Inflammatory macrophage treated with lipopolysaccharide for 1 hour (primary cell): ENCODE data around the gene ESPN.

Experiments used
- DNase-seq, 2 donors: peaks; one replicate each; pipeline ENCODE4 v3.0.0-alpha.2; 2020 to 2022

ESPN gene

DNA sequence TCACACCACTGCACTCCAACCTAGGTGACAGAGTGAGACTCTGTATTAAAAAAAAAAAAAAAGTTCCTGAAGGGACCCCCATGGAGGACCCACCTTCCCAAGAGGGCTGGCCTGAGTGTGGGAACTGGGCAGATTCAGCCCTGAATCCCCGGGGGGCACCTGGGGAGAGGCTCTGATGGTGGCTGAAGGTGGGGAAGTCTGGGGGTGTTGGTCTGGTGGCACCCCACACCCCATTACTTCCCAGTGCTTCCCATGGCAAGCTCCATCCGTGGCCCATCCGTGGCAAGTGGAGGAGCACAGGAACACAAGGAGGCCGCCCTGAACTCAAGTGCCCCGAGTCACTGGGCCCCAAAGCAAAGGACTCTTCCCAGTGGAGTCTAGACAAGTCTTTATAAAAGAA is 42.2 kb downstream of the ESPN start:
- no peak for DNase-seq

DNA sequence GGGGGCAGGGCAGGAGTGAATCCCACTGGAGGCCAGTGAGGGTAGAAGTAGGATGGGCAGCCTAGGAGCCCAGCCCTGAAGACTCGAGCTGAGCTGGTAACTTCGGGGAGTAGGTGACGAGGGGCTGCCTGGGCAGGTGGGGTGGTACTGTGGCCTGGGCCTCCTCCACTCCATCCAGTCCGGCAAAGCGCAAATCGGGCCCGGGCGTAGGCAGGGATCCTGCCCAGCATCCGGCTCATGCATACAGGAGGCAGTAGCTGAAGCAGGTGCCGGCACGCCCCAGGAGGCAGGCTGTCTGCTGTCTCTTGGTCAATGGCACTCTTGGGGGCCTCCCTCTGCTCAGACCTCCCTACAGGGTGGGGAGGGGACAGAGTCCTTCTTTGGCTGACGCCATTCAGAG is 42.6 kb downstream of the ESPN start:
- no peak for DNase-seq

DNA sequence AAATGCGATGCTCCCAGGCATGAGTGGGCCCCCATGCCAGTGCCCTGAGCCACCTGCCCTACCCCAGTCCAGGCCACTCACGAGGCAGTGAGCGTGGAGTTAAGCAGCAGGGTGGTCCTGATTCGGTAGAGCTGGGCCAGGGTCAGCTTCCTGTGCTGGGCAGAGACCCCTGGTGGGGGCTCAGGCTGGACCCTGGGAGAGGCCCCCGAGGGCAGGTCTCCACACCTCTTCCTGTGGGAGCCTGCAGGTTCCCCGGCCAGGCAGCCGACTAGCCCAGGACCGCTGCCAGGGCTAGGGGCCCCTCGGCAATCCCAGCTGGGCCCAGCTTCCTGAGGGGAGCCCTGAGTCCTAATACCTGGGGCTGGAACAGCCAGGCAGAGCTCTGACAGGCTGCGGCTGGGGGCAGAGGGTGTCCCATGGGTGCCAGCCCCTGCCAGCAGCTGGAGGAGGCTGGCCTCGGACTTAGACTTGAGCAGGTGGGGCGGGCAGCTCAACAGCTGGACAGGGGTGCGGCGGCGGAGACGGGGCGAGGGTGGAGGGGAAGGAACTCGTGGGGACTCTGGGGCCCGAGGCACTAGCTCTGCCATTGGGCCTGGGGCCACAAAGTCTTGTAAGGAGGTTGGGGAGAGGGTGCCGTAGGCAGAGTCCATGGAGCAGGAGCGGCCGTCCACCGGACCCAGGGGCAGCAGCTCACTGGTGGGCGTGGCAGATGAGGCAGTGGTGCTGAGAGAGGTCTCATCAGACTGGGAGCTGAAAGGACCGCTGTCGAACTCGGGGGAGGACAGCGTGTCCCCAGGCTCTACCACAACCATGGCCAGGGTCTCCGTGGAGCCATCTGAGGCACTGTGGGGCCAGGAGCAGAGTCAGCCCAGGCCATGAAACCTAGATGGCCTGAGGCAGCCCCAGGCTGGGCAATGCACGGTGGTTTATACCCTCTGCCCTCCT is 43.4 kb downstream of the ESPN start:
- no peak for DNase-seq

DNA sequence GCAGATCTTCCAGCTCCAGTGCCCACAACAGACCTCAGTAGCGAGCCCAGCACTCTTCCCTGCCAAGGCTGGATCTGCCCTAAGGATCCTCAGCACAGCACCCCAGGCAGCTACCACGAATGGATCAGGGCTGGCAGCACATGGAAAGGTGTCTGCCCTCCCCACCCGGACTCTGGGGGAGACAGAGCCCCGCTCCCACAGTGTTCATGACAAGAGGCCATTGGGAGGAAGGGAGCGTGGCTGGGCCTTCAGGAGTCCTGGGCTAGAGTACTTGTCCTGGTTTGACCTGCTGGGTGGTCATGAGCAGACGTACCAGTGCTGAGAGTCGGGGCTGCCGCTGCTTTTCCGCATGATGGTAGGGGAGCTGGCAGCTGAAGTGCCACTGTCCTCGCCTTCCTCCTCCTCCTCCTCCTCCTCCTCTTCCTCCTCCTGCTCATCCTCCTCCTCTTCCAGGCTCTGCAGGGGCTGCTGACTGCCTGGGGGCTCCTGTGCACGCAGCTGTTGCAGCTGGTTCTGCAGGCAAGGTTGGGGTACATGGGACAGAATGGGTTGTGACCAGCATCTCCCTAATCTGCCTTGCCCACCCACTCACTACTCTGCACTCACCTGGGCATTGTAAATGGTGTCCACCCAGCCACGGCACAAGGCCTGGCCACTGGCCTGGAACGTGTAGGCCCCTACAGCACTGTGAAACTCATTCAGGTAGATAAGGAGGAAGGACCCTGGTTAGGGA is 44.3 kb downstream of the ESPN start:
- DNase-seq, result no peak

DNA sequence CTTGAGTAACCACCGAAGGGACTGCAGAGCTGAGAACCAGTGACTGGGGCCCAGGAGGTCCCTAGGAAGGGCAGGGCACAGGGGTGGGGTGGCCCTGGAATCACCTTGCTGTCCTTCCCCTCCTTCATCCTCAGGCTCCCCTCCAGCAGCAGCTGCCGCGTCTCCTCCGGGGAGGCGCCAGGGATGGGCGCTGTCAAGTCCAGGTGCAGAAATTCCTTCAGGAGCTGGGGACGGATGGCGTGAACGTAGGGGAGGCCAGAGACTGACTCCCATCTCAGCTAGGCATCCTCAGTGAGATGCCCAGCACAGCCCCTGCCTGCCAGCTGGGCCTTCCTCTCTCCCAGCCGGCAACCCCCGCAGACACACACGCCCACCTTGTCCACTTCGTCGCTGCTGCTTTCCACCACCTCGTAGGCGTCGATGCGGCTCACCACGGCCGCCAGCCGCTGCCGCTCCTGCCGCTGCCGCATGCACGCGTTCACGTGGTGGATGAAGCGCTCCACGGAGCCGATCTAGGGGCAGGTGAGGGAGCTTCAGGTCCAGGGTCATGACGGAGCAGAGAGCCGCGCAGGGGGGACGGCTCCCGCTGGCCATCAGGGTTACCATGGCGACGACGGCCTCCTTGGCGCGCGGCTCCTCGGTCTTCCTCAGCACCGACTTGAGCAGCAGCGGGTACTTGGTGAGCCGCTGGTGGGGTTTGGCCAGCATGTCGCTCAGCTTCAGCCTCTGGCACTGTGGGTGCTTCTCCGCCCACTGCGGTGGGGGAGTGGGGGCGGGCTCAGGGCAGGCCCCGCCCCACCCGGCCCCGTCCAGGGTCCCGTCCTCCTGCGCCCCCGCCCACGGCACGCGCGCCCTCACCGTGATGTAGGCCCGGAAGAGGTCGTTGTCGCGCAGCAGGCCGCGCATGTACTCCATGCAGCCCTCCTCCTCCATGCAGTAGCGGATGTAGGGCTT is 45.8 kb downstream of the ESPN start:
- no peak for DNase-seq

DNA sequence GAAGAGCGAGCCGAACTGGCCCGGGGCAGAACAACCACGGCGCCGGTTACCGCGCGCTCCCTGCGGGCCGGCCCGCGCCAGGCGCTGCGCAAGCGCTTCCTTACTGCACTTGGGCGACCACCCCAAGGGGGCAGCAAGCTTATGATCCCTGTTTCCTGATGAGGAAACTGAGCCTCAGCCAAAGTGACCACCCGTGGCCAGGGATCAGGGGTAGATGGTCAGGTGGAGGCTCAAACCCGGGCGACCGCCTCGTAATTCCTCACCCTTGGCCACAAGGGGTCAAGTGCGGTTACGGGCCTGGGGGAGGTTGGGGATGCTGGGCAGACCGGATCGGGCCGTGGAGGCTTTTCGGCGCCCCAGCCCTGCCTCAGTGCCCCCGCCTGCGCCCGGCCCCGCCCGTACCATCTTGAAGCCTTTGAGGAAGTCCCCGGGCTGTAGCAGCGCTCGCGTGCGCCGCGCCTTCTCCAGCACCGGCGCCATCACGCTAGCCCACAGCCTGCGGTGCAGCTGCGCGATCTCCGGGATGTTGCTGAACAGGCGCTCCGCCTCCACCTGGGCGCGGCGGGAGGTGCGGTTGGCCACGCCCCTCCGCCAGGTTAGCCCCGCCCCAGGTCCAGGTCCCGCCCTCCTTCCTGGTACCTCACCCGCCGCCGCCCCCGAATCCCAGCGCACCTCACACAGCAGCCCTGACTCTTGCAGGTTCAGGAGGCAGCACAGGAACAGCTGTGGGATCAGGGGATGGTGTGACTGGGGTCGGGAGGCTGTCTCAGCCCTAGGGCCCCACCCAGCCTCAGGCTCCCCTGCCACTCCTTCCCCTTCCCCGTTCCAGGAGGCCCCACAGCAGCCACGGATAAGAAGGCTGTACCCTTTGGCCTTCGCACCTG is 46.8 kb downstream of the ESPN start:
- DNase-seq, result no peak

DNA sequence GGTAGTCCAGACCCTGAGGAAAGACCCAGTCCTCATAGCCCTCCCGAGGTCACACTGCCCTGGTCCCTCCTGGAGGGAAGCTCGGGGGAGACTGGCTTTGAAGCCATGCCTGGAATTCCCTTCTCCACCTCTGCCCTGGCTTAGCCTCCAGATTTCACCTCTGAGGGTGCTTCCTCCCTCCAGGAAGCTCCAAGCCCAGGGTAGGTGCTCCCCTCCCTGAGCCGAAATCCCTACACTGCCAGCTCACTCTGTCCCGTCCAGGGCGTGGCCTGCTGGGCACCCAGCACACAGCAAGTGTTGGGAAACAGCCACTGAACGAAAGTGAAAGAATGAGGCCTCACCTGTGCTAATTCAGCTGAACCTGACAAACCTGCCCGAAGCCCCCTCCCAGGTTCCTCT is 47.4 kb downstream of the ESPN start:
- DNase-seq, result no peak

DNA sequence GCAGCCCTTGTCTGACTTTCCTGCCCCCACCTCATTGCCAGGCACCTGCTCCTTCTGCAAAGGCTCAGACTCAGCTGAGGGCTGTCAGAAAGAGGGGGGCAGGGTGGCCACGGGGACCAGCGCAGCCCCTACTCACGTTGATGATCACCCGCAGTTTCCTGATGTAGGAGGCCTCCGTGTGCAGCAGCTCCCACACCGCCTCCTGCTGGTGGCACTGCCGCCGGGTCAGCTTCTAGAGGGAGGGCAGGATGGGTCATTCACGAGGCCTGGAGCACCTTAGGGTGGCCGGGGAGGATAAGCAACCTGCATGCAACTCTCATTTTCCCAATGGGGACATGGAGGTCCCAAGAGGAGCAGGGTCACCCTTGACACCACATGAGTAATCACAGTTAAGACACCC is 47.8 kb downstream of the ESPN start:
- DNase-seq, result no peak

DNA sequence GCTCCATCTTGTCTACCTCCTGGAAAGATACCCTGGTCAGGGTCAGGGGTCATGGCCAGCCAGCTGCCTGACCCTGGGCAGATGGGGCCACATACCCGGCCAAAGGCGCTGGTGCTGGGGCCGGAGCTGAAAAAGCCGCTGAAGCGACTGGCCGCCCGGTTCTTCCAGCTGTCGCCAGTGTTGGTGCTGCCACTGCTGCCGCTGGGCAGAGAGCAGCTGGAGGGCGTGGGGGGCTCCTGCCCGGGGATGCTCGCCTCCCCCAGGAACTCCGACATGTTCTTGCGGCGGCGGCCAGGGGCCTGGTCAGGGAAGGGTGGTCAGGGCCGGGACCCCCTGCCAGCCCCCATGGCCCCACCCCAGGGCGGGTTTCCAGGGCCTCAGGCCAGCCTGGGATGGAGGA is 48.6 kb downstream of the ESPN start:
- no peak for DNase-seq

DNA sequence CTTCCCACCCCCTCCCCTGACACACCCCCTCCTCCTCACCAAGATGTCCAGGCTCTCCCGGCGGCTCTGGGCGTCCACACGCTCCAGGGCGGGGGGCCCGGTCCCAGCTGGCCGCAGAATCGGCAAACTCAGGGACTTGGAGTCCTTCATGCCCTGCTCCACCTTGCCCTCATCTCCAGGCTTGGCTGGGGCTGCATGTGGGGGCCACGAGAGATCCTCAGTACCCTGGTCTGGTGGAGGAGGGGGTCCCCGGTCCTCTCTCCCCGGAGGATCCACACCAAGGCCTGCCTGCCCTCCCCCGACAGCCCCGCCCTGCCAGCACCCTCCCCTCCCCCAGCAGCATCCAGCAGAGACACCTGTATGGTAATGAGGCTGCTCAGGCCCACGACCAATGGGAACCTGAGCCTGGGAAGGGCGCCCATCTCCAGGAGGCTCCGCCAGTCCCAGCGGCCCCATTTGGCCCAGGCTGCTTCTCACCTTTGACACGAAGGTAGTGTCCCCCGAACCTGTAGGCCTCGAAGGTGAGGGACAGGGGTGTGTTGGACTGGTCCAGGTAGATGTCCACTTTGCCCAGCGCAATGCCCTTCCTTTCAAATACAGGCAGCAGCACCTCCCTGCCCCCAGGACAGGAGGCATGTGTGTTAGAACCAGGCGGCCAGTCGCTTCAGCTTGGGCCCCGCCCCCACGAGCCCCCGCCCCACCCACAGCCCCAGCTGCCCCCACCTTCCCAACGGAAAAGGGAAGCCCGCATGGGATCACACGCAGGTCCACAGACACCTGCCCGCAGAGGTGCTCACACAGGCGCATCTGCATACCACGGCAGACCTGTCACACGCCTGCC is 49.6 kb downstream of the ESPN start:
- no peak for DNase-seq

DNA sequence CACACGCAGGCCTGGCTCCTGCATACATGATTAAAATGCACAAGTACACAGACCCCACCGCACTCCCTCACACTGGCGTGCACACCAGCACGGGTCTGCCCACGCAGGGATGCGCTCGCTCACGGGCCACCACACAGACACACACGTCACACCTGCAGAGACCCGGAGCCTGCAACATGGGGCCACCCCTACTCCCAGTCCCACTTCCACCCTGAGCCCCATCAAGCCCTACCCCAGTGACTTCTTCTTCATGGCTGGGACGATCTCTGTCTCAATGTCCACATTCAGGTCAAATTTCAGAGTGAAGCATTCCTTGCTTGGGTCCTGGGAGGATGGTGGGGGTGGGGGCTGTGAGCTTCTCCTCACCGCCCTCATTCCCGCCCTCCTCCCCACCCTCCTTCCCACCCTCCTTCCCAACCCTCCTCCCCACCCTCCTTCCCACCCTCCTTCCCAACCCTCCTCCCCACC is 50.3 kb downstream of the ESPN start:
- no peak for DNase-seq

DNA sequence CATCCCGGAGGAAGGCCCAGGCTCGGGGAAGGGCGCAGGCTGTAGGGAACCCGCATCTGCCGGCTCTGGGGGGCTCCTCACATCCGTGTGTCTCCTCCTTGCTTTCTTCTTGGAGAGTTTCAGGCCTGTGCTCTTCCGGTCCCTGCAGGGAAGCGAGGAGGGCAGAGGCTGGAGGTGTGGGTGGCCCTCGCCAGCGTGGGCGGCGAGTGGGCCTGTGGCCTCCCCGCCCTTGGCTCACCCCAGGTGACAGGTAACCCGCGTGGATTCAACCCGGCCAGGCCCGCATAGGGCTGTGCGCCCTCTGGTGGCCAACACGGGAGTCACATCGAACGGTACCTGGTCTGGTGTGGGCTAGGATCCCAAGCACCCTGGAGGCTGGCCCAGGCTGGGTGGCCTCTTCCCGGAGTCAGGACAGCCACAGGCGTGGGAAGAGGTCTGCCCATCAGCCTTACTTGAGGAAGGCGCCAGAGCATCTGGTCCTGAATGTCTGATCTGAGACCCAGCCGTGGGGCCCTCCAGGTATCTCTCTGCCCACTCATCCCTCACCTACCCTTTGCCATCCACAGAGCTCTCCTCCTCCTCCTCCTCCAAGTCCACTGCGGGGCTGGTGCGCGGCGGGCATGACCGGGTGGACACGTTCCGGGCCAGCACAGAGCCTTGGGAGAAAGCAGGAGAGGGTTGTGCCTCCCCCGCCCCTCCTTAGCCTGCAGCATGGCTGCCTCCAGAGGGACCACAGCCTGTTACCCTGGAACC is 51.0 kb downstream of the ESPN start:
- peak in 1 of 2 donors; percentile 74 for DNase-seq

DNA sequence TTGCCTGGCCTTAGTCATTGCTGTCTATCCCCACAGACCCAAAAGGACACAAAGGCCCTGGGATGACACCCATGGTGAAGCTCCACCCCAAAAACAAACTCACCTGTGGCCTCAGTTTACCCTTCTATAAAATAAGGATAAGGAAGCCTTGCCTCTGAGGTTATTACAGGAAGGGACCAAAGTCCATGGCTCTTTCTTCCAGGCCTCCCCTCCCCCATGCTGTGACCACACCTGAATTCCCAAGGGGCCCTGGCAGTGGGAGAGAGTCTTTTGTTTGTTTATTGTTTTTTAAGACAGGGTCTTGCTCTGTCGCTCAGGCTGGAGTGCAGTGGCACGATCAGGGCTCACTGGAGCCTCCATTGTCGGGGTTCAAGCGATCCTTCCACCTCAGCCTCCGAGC is 51.9 kb downstream of the ESPN start:
- no peak for DNase-seq

DNA sequence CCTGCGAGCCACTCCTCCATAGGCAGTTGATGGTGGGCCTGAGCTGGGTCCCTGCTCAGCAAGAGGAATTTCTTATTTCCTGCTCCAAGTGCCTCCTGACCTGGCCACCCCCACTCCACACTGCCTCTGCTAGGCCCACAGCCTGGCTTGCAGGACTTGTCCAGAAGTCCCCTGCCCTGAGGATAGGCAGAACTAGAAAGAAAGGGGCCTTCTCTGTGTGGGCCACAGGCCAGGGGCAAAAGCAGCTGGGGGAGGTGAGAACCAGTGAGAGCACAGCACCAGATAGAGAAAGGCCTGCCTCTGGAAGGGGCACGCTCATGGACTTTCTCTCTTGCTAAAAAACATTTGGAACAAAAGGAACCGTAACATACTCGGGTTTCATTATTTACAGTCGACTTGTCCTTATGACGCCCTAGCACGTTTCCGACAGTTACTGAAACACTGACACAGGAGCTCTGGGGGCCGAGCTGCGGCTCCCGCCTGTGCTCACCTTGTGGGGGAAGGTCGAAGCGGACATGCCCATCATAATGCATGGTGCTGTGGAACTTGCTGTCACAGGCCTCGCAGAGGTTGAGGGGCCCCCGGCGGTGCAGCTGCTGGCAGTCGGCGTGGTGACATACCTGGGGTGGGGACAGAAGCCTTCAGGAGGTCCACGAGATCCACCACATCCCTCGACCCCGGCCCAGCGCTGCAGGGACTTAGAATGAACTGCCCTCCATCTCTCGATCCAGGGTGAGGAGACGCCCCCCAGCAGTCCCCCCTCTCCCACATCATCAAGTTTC is 52.7 kb downstream of the ESPN start:
- no peak for DNase-seq

DNA sequence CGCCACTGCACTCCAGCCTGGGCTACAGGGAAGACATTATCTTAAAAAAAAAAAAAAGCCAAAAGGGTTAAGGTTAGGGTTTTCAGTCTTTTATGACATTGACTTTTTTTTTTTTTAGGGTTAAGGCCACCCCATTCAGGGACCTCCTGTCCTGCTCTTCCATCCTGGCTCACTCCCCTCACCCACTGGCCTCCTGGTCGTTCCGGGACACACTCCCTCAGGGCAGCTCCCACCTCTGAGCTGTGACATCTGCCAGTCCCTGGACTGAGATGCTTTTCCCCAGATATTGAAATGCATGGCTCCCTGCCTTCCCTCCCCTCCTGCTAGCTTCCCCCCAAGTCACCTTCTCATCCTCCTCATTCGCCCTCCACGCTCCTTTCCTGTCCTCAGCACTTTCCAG is 57.2 kb downstream of the ESPN start:
- no peak for DNase-seq

DNA sequence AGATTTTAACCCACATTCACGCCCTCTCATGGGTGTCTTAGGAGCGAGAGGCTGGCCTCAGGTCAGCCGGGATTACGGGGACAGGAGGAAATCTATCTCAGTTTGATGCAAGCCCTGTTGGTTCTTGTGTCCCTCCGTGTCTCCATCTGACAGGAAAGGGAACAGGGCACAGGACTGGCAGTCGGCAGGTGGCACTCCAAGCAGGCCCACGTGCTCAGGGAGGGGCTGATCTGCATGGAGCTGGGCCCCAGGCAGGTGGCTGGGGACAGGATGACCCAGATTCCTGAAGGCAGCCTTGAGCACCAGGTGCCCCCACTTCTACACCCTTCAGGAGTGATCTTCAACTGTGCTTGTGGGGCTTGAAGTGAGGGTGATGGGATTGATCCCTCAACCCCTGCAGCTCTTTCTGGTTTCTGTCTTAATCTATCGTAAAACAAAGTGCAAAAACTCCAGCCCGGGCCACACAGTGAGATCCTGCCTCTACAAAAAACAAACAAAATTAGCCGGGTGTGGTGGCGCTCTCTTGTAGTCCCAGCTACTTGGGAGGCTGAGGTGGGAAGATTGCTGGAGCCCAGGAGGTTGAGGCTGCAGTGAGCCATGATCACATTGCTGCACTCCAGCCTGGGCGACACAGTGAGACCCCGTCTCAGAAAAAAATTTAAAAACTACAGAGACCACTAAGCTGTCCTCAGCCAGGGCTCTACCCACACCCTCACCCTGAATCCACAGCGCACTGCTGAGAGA is 58.6 kb downstream of the ESPN start:
- DNase-seq, result no peak

DNA sequence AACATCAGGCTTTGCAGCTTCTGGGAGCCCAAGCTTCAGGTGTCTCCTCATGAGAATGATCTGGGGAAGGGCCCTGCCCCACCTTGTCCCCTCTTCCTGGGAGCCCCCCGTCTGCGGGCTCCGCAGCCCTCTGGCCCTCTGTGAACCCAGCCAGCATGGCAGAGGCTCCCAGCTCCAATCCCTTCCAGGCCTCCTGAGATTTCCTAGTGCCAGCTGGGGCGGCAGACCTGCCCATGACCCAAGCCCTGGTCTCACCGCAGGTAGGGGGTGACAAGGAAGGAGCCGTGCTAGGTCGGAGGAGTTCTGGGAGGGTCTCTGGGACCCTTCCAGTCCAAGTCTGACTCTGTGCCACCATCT is 59.2 kb downstream of the ESPN start:
- no peak for DNase-seq

DNA sequence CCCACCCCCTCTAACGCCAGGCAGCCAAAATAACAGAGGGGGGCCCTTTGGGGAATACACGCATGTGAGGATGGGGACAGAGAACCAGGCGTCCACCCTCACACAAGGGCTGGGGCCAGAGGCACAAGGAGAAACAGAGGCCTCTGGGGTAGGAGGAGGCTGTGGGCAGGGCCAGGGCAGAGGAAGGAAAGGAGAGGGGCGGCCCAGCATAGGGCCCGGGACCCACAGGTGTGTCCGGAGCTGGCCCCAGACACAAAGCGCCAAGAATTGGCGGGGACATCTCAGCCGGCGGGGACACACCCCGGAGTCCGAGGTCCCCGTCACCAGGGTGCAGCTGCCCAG is 60.2 kb downstream of the ESPN start:
- no peak for DNase-seq
